Measurements from ENCODE around the gene LRMDA. TPM values are rescaled to one million over a fixed set of nuclear protein-coding genes. Genes with fewer than 3 reads are reported as not detected.

LRMDA gene
- total RNA-seq, 1 donor from 2014 or later = 0.96 TPM

DNA sequence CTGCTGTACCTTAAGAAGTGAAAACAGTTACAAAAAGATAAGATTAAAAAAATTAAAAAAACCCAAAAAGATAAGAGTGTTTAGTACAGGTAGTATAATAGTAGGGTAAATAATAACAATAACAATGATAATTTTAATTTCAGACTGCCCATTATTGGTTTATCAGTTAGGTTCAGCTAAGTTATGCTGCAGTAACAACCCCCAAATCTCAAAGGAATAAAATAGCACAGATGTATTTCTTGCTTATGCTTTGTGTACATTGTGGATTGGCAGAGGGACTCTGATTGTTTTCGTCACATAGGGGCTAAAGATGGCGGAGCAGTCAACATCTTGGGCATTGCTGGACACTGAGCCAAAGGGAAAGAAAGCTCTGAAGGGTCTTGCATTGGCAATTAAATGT lies 264.6 kb downstream of the LRMDA start:
- H3K9me3 ChIP-seq = no peaks in the 10 kb centered on the region
- no peak overlapping the region for H3K27ac ChIP-seq
- no peak for DNase-seq (ENCODE audit: low spot score in 2 of 2)
- H3K27me3 ChIP-seq = no peaks in the 10 kb centered on the region
- H3K4me1 ChIP-seq = no peaks in the 10 kb centered on the region
- no peaks in the 10 kb centered on the region for H3K36me3 ChIP-seq
- H3K4me3 ChIP-seq = no peak overlapping the region
- intact Hi-C loops (cut with DNase I) = no loop called here
- TF ChIP-seq, protein P1, sequence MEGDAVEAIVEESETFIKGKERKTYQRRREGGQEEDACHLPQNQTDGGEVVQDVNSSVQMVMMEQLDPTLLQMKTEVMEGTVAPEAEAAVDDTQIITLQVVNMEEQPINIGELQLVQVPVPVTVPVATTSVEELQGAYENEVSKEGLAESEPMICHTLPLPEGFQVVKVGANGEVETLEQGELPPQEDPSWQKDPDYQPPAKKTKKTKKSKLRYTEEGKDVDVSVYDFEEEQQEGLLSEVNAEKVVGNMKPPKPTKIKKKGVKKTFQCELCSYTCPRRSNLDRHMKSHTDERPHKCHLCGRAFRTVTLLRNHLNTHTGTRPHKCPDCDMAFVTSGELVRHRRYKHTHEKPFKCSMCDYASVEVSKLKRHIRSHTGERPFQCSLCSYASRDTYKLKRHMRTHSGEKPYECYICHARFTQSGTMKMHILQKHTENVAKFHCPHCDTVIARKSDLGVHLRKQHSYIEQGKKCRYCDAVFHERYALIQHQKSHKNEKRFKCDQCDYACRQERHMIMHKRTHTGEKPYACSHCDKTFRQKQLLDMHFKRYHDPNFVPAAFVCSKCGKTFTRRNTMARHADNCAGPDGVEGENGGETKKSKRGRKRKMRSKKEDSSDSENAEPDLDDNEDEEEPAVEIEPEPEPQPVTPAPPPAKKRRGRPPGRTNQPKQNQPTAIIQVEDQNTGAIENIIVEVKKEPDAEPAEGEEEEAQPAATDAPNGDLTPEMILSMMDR (IDR thresholded peaks at IDR 0.05) = no peak

DNA sequence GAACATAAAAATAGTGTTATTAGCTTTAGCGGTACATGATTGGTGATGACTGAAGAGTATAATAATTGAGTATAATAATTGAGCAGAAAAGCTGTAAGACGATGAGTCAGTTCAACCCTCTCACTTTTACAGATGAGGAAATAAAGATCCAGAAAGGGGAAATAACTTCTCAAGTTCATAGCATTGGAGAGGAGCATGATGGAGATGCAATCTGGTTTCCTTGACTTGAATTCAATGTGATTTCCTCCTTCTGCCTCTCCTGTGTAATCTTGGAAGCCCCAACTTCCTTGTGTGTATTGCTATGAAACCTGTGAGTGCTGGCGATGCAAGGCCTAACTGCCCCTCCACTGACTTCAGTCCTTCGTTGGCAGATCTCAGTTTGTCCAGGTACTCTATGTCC lies 265.1 kb downstream of the LRMDA start:
- Histone ChIP-seq H3K27ac (no peak overlapping the region), H3K27me3 (no peaks in the 10 kb centered on the region), H3K4me1 (no peaks in the 10 kb centered on the region), H3K9me3 (no peaks in the 10 kb centered on the region), H3K4me3 (no peak overlapping the region), H3K36me3 (no peaks in the 10 kb centered on the region)
- TF ChIP-seq, protein P1 (IDR thresholded peaks at IDR 0.05) = no peak
- intact Hi-C loops (cut with DNase I) = no loop called here
- no peak for DNase-seq (ENCODE audit: low spot score in 2 of 2)

DNA sequence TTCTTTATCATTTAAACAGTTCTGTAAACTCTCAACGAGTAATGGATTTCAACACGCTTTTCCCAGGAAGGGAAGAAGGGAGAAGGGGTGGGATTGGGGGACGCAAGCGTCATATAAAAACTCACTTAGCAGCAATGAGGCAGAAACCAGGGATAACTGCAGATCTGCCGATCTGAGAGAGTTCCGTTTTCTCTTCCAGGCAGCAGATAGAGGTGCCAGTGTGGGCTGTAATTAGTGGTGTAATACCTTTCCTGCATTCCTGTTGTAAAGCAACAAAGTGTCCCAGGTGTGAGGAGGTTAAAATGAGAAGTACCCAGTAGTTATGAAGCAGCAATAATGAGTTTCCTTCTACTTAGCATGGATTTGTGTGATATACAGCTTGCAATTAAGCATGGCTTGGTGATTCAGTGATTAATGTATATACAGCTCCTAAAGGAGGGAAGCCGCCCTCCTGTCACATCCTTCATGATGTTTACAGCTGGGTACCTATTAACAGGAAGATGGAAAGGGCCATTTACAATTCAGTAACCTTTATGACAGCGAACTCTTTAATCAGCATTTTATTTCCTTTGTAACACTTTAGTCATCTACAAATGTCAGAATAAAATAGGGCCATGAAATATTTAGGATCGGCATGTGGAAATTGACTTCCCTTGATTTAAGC lies 271.9 kb downstream of the LRMDA start:
- Histone ChIP-seq H3K27me3 (no peaks in the 10 kb centered on the region), H3K4me1 (no peaks in the 10 kb centered on the region), H3K4me3 (no peak overlapping the region), H3K27ac (no peak overlapping the region), H3K9me3 (no peaks in the 10 kb centered on the region), H3K36me3 (no peaks in the 10 kb centered on the region)
- DNase-seq (ENCODE audit: low spot score in 2 of 2) = no peak
- intact Hi-C loops (cut with DNase I) = no loop called here
- TF ChIP-seq, protein P1 (IDR thresholded peaks at IDR 0.05) = no peak

DNA sequence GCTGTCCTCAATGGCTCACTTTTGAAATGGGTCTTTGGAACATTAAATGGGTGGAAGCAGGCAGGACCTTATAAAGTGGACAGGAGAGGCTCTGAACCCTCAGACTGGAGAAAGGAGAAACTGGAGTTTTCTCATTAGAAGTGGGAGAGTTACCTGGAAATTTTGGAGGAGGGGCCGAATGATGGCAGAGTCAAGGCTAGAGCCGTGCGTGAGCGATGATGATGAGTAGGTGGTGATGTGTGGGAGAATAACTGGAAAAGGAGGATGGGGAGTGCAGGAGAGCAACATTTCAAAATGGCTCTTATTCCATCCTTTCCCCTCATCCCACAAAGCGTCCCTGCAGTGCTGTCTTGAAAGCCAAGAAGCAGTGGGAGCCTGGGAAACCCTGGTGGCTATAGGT lies 274.0 kb downstream of the LRMDA start:
- H3K4me1 ChIP-seq = no peaks in the 10 kb centered on the region
- intact Hi-C loops (cut with DNase I) = no loop called here
- no peak for DNase-seq (ENCODE audit: low spot score in 2 of 2)

DNA sequence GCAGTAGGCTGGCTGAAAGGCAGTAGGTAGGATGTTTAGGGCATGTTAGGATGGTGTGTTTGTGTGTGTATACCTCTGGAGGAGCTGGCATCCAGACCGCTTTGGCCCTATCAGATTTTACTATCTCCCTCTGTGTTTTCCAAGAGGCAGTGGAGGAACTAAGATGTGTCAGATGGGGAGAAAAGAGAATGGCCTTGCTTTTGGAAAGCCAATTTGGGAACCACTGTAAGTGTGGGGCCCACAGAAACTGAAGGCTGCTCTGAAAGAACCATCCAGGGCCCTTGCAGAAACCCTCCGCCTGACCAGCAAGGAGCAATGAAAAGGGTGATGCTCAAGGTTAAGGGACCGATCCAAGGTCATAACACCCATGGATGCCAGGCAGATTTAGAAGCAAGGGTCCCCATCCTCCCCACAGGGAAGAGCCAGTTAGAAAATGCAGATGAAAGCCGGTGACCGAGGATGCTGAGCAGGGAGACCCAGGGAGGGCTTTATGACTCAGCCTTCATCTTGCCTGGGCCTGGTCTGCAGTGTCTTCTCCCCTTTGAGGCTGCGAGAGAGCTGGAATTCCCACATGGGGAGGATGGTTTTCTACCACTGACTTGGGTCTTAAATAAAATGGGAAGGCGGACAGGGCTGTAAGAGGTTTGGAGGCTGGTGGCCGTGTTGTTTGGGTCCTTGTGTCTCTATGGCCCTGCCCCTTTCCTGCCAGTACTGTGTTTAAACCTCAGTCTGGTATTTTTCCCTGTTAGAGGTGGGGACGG lies 275.8 kb downstream of the LRMDA start:
- DNase-seq (ENCODE audit: low spot score in 2 of 2) = no peak
- TF ChIP-seq, protein P1 (IDR thresholded peaks at IDR 0.05) = no peak
- Histone ChIP-seq H3K27me3 (no peaks in the 10 kb centered on the region), H3K36me3 (no peaks in the 10 kb centered on the region), H3K27ac (no peak overlapping the region), H3K4me3 (no peak overlapping the region), H3K4me1 (no peaks in the 10 kb centered on the region), H3K9me3 (no peaks in the 10 kb centered on the region)
- intact Hi-C loops (cut with DNase I) = no loop called here

More for the DNA sequence above, 274.0 kb downstream of the LRMDA start:
- Histone ChIP-seq H3K36me3 (no peaks in the 10 kb centered on the region), H3K9me3 (no peaks in the 10 kb centered on the region), H3K27me3 (no peaks in the 10 kb centered on the region), H3K27ac (no peak overlapping the region), H3K4me3 (no peak overlapping the region)
- TF ChIP-seq, protein P1 (IDR thresholded peaks at IDR 0.05) = no peak

Data from ascending aorta (tissue), 2 donors.